Stimulated activated CD8-positive, alpha-beta memory T cell treated with anti-CD3 and anti-CD28 coated beads, Interleukin-7, amount 100 ng/mL, for 4 hours (primary cell): ENCODE measurements around the gene MYO3B.
"Not testable (repeated sequence)": the region's sequence is repeated elsewhere in the genome, so short reads cannot be mapped to it uniquely, and the experiment has no call there.

ENCODE experiments used
- DNase-seq, 2 donors: peaks; one replicate each; pipeline ENCODE4 v3.0.0-alpha.2; 2020; ENCODE audit warnings: low read depth in 2 of 2

The MYO3B gene

DNA sequence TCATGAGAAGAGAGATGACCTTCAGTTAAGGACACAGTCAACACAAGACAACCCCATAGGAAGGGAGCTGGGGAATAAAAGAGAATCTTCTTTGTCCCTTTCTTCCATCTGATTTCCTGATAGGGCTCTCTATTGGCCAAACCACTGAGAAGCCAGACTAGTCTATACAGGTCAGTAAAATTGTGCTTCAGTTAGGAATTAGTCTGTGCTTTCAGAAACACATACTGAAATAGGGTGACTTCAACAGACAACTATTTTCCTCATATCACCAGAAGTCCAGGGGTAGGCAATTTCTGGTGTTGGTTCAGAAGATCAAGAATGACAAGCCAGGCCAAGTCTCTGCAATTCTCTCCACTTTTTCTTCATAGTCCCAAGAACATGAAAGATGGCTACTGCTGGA is 385.5 kb downstream of the MYO3B start:
- no peak for DNase-seq

DNA sequence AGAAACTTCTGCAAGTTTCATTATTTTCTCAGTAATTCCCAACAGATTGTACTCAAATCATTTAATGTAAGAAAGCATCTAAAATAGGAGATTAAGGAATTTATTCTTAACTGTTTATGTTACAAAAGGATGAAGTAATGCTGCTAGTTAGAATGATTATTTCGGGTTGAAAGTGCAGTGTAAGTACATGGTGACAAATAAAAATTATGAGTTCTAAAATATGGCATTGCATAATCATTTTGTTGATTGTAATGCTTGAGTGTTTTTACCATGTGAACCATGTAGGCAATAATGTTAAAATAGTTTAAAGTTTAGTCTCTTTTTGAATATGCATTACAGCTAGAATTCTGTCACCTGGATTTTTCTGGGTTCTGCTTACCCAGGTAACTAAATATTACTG is 388.2 kb downstream of the MYO3B start:
- no peak for DNase-seq

DNA sequence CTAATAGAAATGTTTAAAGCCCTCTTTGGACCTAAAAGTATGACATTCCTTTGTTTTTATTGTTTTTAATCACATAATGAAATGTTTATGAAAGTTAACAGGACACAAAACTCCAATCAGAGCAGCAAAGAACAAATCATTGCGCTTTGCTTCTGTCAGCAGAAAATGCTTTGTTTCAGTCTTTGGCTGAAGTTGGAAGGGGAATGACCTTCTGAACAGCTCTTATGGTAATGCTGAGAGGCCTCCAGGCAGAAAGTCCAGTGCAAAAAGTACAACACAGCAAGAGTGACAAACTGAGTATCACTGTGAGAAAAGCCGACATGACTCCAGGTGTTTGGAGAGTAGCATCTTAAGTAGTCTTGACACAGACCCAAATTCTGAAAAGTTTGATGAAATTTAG is 389.5 kb downstream of the MYO3B start:
- DNase-seq, result no peak

DNA sequence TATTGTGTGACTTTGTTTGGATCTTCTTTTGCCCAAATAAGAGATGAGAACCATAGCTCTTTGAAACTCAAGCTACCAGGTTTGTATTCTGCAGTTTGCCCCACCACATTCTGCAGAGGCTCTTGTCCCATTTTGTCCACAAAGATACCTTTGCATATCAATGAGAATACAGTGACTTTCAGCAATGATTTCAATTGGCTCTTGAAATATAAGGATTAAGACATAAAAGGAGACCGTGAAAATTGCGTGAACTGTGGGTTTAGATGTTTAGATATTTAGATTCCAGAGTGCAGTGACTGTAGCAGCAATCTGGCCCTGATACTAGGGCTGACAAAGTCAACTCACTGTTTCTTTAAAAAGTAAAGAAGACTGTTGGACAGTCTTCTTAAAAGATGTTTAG is 390.6 kb downstream of the MYO3B start:
- no peak for DNase-seq

DNA sequence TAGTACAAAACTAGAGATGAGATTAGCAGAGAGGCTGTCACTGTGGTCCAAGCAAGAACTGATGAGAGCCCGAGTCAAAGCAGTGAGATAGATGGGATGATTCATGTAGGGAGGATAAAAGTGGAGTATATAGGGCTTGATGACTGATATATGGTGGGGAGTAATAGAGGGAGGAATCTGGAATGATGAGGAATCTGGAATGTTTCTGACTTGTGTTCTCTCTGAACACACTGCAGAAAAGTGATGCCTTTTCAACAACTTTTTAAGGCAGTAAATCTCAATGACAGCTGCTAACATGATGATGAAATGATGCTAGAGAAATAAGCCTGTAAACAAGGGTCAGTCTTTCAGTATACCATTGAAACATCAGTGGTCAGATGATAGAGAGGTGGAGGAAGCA is 393.7 kb downstream of the MYO3B start:
- DNase-seq, result no peak

DNA sequence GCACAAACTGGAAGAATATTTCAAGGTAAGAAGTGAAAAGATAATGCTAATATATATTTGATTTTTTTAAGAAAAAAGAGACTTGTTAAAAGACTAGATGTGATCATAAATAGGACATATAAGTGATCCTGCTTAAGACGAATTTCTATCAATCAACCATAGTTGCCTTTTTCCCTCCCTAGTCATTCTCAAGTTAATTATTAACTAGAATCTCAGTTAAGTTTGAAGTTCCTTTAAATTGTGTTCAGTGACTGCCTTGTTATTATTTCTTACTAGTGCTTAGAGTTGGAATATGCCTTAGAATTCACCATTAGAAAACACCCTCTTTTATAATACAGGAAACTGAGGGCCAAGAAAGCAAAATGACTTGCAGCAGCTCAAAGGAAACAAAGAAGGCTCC is 395.7 kb downstream of the MYO3B start:
- no peak for DNase-seq

DNA sequence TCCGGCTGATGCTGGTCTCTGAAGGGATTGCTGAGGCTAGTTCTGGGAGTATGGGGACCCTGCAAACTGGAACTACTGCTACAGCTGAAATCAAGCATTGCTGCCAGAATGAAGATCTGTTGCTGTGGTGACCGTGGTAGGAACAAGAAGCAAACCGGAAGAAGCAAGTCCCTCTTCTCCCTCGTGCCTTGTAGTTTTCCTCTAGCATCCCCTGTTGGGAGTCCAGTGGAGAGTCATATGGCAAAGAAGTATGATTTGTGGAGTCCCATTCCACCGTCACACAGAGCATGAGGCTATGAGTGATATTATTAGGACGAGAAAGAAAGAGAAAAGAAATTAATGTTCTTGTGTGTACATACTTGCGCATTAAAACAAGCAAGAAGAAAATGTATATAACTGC is 398.3 kb downstream of the MYO3B start:
- DNase-seq, result no peak

DNA sequence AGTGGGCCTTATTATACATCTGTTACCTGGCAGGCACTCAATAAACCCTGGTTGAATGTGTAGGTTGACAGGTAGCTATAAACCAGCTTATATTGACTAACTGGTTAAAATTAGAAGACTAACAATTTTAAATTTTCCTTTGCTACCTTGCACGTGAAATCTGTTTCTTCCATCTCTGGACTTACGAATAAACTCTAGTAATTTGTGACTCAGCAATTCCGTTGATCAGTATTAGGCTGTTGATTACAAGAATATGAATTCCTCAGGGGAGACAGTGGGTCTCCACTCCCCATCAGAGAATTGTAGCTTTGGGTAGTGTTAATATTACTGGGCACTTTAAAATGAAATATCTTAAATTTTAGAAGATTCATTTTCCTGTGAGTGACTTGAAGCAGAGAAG is 399.4 kb downstream of the MYO3B start:
- no peak for DNase-seq

DNA sequence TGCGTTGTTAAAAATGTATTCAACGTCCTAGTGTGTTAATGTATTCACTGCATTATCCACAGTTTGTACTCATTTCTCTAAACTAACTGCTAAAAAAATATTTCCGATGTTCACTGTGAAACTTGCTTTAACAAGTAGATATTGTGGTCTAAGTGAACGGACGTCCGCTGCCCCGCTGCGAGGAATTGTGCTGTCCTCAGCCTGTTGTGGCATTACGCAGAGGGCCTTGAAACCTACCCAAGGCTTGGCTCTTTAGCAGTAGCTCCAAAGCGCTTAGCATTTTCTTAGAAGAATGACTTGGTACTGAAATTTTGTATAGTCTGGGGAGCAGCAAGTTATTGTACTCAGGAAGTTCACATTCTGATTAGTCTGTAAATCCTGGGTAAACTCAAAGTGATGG is 400.7 kb downstream of the MYO3B start:
- DNase-seq, result no peak

DNA sequence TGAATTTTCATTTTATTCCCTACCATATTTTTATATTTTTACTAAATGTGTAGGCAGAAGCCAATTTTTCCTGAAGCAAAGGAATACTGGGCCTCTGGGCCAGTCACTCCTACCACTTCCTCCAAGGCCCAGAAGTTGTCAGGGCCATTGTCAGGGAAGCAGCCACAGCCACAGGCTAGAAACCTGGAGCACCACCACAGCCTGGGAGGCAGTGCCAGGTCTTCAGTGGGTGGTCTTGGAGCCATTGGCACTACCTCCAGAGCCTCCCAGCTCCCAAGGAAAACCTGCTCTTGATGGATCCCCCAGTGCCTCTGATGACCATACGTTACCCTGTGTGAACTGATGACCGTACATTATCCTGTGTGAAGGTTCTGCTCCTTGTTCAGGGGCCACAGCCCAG is 401.6 kb downstream of the MYO3B start:
- DNase-seq, result no peak

DNA sequence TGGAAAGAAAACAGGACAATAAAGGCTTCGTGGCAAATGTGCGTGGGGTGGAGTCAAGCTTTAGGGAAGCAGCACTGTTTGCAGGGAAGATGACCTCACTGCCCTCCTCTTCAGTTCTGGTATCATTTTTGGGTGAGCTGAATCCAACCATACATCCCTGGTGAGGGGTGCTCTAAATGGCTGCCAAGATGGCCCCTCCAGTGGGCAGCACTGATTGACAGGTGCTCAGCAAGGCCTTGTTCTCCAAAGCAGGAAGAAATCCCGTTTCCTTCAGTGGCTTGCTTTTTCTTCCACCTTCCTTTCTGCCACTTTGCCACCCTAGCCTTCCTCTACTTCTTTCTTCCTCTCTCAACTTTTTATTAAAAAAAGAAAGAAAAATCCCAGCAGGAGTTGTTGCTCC is 404.4 kb downstream of the MYO3B start:
- no peak for DNase-seq

DNA sequence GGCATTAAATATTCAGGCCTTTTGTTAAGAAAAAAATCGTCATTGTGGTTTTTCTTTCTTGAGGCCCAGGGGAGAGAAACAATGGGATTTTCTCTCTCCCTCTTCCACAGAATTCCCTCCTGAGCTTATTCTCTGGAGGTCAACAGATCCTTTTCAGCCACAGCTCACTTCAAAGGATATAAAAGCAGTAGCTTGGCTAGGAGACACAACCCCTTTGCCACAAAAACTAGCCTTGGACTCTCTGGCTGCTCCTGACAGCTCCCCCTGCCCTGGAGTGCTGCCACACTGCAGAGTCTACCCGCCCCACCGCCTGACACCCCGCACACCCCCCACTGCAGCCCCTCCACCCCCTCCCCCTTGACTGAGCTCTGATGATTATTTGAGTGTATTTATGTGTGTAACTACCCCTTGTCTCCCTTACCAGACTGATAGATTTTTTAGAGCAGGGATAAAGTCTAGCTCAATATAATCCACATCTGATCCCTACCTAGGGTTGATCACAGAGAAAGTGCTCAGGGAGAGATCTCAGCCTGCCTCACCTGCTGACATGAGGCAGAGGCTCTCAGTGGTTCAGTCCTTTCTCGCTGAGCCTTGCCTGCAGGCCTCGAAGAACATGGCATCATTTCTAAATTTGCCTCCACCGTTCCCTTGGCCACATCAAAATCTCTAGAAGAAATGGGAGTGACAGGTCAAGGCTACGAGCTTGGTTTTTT is 405.0 kb downstream of the MYO3B start:
- no peak for DNase-seq

DNA sequence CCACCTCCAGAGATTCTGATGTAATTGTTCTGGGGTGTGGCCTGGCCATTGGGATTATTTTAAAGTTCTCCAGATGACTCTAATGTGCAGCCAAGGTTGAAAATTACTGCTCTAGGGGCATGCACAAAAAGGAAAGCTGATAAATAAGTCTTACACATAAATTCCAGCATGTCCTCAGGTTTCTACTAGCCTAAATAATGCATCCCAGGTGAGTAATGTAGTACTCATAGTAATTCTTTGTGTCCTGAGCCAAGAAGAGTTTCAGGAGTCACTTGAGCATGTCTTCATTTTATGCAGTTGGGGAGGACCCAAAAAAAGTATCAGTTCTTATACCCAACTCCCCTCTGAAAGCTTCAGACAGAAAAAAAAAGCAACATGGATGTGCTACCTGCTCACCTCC is 407.1 kb downstream of the MYO3B start:
- DNase-seq, result no peak

DNA sequence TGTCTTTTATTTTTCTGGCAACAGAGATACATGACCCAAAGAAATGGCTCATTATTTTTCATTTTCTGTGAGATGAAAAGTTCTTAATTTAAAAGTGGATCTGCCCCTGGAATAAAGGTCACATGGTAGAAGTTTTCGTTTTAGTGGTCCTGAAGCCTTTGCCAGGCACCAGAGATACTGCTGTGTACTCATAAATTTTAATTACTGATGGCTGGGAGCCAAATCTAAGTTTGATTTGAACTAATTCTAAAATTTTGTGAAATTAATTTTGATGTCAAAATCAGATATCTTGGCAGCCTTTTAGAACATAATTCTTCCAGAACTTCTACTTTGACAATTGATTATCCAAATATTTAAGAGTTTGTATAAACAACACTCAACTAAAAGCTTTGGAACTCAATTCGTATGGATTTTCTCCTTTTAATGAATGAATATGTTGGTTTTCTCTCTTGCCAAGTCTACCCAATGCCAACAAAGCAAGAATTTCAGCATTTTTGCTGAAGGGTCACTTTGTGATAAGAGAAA is 408.7 kb downstream of the MYO3B start:
- DNase-seq, result no peak

DNA sequence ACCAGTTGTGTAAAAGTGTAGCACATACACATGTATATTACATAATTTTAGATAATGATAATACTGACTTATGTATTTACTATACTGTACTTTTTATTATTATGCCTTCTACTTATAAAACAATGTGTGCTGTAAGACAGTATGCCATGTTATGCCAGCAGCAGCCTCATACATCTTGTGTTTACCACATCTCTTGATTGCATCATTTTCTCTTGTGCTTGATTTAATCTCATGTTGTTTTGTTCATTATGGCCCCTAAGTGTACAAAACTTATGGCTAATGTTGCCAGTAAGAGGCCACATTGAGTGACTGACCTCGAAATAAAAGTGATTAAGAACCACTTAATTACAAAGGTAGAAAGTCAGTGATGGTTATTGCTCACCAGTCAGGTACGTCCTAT is 409.2 kb downstream of the MYO3B start:
- DNase-seq, result no peak

DNA sequence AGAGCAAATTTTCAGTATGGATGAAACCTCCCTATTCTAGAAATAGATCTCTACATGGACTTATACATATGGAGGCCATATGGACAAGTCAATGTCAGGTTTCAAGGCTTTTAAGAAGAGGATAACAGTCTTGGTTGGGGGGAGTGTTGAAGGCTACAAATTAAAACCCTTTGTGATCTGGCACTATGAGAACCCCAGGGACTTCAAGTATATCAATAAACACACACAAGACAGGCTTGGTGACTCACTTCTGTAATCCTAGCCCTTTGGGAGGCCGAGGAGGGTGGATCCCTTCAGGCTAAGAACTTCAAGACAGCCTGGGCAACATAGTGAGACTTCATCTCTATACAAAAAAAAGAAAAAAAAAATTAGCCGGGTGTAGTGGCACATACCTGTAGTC is 410.0 kb downstream of the MYO3B start:
- DNase-seq, result no peak

DNA sequence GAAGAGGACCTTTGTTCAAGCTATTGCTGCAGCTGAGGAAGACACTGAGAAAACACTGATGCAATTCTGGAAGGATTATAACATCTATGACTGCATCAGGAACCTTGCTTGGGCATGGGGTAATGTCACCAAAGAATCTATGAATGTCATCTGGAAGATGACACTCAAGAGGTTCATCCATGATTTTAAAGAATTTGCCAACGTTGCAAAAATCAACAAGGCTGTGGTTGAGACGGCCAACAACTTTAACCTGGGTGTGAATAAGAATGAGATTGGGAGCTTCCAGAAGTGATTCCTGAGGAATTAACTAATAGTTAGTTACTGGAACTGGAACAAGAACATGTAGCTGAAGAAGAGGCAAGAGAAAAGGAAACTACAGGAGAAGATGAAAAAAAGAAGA is 410.8 kb downstream of the MYO3B start:
- DNase-seq, result no peak

DNA sequence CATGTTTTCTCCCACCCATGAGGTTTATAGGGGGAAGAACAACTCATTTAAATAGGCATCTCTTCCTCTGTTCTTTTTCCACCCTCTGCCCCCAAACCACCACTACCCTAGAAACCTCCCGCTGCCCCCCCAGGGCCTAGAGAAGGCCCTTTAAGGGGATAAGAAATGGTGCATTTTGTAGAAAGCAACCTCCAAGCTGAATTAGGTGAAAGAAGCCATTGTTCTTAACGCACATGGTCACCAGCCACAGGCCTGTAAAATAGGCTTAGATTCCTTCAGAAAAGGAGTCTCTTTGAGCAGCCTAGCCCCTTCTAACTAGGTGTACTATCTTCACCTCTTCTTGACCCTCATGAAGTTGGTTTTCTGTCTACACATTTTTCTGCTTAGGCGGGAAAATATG is 418.6 kb downstream of the MYO3B start:
- DNase-seq, result no peak

DNA sequence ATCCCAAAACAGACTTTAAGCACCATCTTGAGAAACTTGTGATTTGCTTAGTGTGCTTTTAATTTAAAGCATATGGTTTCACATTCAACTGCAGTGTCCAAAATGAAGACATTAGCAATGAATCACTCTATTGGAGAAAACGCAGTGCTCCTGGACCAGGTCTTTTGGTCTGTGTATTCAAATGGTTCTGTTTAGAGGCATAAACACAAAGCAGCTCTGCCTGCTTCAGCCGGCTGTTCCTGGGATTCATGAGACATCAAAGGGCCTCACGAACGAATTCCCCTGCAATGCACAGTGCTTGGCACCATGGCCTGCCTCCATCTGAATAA is 420.1 kb downstream of the MYO3B start:
- no peak for DNase-seq

DNA sequence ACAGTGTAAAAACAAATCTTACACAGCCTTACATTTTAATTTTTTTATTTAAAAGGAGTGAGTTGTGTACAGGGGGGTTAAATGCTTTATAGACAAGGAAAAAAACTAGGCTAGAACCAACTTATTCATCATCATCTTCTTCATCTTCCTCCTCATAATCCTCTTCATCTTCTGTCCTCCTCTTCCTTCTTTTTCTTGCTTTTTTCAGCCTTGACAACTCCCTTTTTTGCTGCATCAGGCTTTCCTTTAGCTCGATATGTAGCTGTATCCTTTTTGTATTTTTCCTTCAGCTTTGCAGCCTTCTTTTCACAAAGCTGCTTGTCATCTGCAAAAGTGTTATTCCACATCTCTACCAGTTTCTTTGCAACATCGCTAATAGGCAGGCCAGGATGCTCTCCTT is 423.5 kb downstream of the MYO3B start:
- DNase-seq, result no peak

DNA sequence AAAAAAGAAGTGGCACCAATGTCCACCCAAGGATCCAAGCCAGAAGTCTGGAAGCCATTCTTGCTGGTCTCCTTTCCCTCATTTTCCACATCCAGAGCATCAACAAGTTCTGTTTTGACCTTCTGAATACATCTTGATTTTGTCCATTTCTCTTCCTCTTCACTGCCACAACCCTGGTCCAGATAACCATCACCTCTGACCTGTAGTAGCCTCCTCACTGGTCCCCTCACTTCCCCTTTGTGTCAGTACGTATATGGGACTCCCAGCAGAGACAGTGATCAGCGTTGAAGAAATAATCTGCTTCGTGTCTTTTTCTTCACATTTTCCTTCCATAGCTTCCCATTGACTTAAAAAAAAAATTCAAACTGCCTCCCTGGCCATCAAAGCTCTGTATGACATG is 427.9 kb downstream of the MYO3B start:
- no peak for DNase-seq

DNA sequence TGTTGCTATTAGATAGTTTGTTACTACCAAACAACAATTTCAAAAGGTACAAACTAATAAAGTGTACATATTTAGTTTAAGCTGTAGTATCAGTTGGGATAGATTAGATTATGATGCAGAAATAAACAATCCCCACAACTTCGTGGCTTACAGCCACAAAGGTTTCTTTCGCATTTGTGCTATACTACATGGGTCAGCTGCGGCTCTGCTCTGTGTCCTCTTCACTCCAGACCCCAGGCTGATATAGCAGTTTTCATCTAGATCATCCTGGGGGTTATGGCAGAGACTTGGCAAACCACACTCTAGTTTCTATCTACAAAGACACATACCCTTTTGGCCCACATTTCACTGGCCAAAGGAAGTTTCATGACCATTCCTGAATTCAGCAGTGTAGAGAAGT is 429.2 kb downstream of the MYO3B start:
- no peak for DNase-seq

DNA sequence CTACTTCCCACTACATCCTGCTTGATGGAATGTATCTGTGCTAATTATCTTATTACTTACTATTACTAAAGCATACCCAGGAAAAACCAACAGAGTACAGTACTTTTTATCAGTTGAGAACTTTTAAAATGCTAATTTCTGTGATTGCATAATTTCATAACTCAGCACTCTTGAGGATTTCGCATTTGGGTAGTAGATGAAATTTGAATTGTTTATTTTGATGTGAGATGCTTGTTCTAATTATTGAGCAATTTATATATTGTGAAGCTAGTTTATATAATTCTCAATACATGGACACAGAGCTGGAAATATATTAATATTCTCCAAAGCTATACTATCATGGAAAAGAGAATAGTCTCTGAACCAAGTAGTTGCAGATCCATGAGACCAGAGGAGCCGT is 432.7 kb downstream of the MYO3B start:
- DNase-seq, result no peak

DNA sequence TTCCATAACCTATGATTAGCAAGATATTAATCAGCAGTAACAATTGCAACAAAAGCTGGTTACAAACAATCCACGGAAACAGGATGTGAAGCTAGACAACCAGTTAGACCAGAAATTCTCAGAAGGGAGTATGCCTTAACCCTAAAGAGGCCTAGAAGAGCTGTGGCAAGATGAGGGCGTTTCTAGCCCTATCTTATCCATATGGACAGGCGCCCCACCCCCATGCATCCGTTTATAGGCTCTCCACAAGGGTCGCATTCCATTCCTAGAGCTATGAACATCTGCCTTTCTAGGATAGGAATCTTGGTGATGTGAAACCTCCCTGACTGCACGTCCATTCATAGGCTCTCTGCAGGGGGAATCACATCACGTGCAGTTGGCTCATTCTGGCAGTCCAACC is 441.0 kb downstream of the MYO3B start:
- not testable (repeated sequence) for DNase-seq
